Measurements from ENCODE around the gene TTYH1. TPM values are rescaled to one million over a fixed set of nuclear protein-coding genes. Genes with fewer than 3 reads are reported as not detected.

Gene TTYH1
- total RNA-seq, 4 donors from 2014 or later = 0.41 TPM; not detected in 3

GRCh38 chr19:54421521-54421920 is 6.3 kb downstream of the TTYH1 start:
- H3K27me3 ChIP-seq = peaks cover 54 to 71% (median 59%) of the 10 kb centered on the region in 3 donors
- no peaks in the 10 kb centered on the region for H3K4me1 ChIP-seq
- no peak overlapping the region for H3K4me3 ChIP-seq
- H3K9me3 ChIP-seq = no peaks in the 10 kb centered on the region
- H3K27ac ChIP-seq = peak overlapping the region in 1 of 4 donors; percentile 25
- intact Hi-C loops (cut with DNase I; ENCODE audit: low total_unique reads) (no loop called here), in situ Hi-C loops (cut with MboI; ENCODE audit: low sequenced_read_pairs in 4 of 4) (no loop called here)
- no peak for ATAC-seq
- TF ChIP-seq POLR2A (IDR thresholded peaks at IDR 0.05) = no peak
- no peak for TF ChIP-seq CTCF (IDR thresholded peaks at IDR 0.05 in 4 of 5, conservative IDR thresholded peaks at IDR 0.05 in 1 of 5)
- H3K36me3 ChIP-seq = no peaks in the 10 kb centered on the region
- DNase-seq = no peak

GRCh38 chr19:54422136-54422535 is 6.9 kb downstream of the TTYH1 start:
- Histone ChIP-seq H3K36me3 (no peaks in the 10 kb centered on the region), H3K9me3 (no peaks in the 10 kb centered on the region), H3K4me1 (no peaks in the 10 kb centered on the region), H3K4me3 (no peak overlapping the region), H3K27ac (no peak overlapping the region), H3K27me3 (peaks cover 50 to 68% (median 53%) of the 10 kb centered on the region in 3 donors)
- in situ Hi-C loops (cut with MboI; ENCODE audit: low sequenced_read_pairs in 4 of 4) = no loop called here
- ATAC-seq (no peak), DNase-seq (no peak)
- intact Hi-C loops (cut with DNase I; ENCODE audit: low total_unique reads) = no loop called here
- TF ChIP-seq POLR2A (IDR thresholded peaks at IDR 0.05) (no peak), CTCF (IDR thresholded peaks at IDR 0.05 in 4 of 5, conservative IDR thresholded peaks at IDR 0.05 in 1 of 5) (no peak)

GRCh38 chr19:54424201-54424600 is 8.9 kb downstream of the TTYH1 start:
- H3K9me3 ChIP-seq = no peaks in the 10 kb centered on the region
- no peaks in the 10 kb centered on the region for H3K36me3 ChIP-seq
- in situ Hi-C loops (cut with MboI; ENCODE audit: low sequenced_read_pairs in 4 of 4) = no loop called here
- H3K27ac ChIP-seq = no peak overlapping the region
- no peak for ATAC-seq
- no peaks in the 10 kb centered on the region for H3K4me1 ChIP-seq
- TF ChIP-seq CTCF (IDR thresholded peaks at IDR 0.05 in 4 of 5, conservative IDR thresholded peaks at IDR 0.05 in 1 of 5) = no peak
- no peak for TF ChIP-seq POLR2A (IDR thresholded peaks at IDR 0.05)
- intact Hi-C loops (cut with DNase I; ENCODE audit: low total_unique reads) = no loop called here
- peaks cover 46 to 64% (median 51%) of the 10 kb centered on the region in 3 donors for H3K27me3 ChIP-seq
- no peak overlapping the region for H3K4me3 ChIP-seq
- no peak for DNase-seq

- H3K36me3 ChIP-seq = no peaks in the 10 kb centered on the region
- no peak for TF ChIP-seq CTCF (IDR thresholded peaks at IDR 0.05 in 4 of 5, conservative IDR thresholded peaks at IDR 0.05 in 1 of 5)
- TF ChIP-seq POLR2A (IDR thresholded peaks at IDR 0.05) = no peak
- intact Hi-C loops (cut with DNase I; ENCODE audit: low total_unique reads) = no loop called here
Observed at GRCh38 chr19:54424660-54425381, 9.6 kb downstream of the TTYH1 start.

More at GRCh38 chr19:54424660-54425381, 9.6 kb downstream of the TTYH1 start:
- Histone ChIP-seq H3K4me3 (no peak overlapping the region), H3K27ac (no peak overlapping the region), H3K4me1 (no peaks in the 10 kb centered on the region), H3K9me3 (no peaks in the 10 kb centered on the region), H3K27me3 (peaks cover 46 to 64% (median 51%) of the 10 kb centered on the region in 3 donors)
- DNase-seq (no peak), ATAC-seq (no peak)
- in situ Hi-C loops (cut with MboI; ENCODE audit: low sequenced_read_pairs in 4 of 4) = no loop called here
